ENCODE measurements around the gene MCAM.

MCAM gene

GRCh38 chr11:119305556-119306372 lies 11.2 kb downstream of the MCAM start:
- DNase-seq, result no peak

- DNase-seq, result no peak
These were observed 13.7 kb downstream of the MCAM start for GRCh38 chr11:119303227-119303718.

GRCh38 chr11:119300198-119300964 lies 16.5 kb downstream of the MCAM start:
- no peak for DNase-seq

GRCh38 chr11:119299416-119299815 lies 17.5 kb downstream of the MCAM start:
- no peak for DNase-seq

GRCh38 chr11:119298726-119299125 lies 18.2 kb downstream of the MCAM start:
- no peak for DNase-seq

- DNase-seq, result no peak
These were observed 19.0 kb downstream of the MCAM start for GRCh38 chr11:119297938-119298337.

- DNase-seq, result no peak
These were observed 21.8 kb downstream of the MCAM start for GRCh38 chr11:119295178-119295577.

GRCh38 chr11:119293461-119293860 lies 23.5 kb downstream of the MCAM start:
- DNase-seq, result no peak

GRCh38 chr11:119290894-119291497 lies 25.9 kb downstream of the MCAM start:
- no peak for DNase-seq

GRCh38 chr11:119288219-119288618 lies 28.7 kb downstream of the MCAM start:
- DNase-seq, result no peak

GRCh38 chr11:119285431-119285830 lies 31.5 kb downstream of the MCAM start:
- no peak for DNase-seq

- no peak for DNase-seq
These were observed 32.4 kb downstream of the MCAM start for GRCh38 chr11:119284344-119285157.

GRCh38 chr11:119282495-119282894 lies 34.4 kb downstream of the MCAM start:
- DNase-seq, result no peak

- no peak for DNase-seq
These were observed 39.3 kb downstream of the MCAM start for GRCh38 chr11:119277660-119278059.

GRCh38 chr11:119273721-119274120 lies 43.2 kb downstream of the MCAM start:
- DNase-seq, result no peak

- DNase-seq, result no peak
These were observed 49.3 kb downstream of the MCAM start for GRCh38 chr11:119267645-119268044.

- no peak for DNase-seq
These were observed 50.2 kb downstream of the MCAM start for GRCh38 chr11:119266517-119267255.

GRCh38 chr11:119266063-119266462 lies 50.9 kb downstream of the MCAM start:
- DNase-seq, result no peak

- DNase-seq, result no peak
These were observed 53.5 kb downstream of the MCAM start for GRCh38 chr11:119263352-119263940.

- DNase-seq, result no peak
These were observed 54.1 kb downstream of the MCAM start for GRCh38 chr11:119262668-119263351.

- no peak for DNase-seq
These were observed 57.9 kb downstream of the MCAM start for GRCh38 chr11:119258983-119259382.

All from NCI-H2029 (cell line).